ENCODE measurements around the gene HPCAL4. TPM values are rescaled to one million over a fixed set of nuclear protein-coding genes. Genes with fewer than 3 reads are reported as not detected.

The HPCAL4 gene
- total RNA-seq, 1 donor, result under 0.01 TPM

GRCh38 chr1:39704757-39705156 is 13.5 kb upstream of the HPCAL4 start:
- H3K4me3 ChIP-seq (ENCODE audit: low read depth, low read length), result no peak overlapping the region
- DNase-seq (ENCODE audit: low read depth), result no peak
- TF ChIP-seq, protein P1, sequence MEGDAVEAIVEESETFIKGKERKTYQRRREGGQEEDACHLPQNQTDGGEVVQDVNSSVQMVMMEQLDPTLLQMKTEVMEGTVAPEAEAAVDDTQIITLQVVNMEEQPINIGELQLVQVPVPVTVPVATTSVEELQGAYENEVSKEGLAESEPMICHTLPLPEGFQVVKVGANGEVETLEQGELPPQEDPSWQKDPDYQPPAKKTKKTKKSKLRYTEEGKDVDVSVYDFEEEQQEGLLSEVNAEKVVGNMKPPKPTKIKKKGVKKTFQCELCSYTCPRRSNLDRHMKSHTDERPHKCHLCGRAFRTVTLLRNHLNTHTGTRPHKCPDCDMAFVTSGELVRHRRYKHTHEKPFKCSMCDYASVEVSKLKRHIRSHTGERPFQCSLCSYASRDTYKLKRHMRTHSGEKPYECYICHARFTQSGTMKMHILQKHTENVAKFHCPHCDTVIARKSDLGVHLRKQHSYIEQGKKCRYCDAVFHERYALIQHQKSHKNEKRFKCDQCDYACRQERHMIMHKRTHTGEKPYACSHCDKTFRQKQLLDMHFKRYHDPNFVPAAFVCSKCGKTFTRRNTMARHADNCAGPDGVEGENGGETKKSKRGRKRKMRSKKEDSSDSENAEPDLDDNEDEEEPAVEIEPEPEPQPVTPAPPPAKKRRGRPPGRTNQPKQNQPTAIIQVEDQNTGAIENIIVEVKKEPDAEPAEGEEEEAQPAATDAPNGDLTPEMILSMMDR (IDR thresholded peaks at IDR 0.05; ENCODE audit: insufficient read depth, low read length), result no peak

DNA sequence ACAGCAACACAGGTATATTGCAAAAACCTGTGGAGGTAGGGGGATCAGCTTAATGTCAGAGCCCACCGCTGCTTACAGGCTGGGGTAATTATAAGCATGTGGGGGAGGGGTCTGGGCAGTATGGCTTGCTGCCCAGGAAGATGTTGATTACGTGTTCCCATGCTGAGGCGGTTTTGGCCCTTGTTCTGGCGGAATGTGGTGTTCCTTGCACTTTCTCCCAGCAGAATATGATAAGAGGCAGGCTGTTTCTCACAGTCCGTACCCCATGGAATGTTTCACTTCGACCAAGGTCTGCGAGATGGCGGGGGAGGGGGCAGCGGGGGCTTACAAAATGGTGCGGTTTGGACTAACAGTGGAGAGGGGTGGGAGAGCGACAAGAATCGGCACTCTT is 9.8 kb upstream of the HPCAL4 start:
- TF ChIP-seq, protein P1 (IDR thresholded peaks at IDR 0.05; ENCODE audit: insufficient read depth, low read length), result no peak
- peak; percentile 82 for DNase-seq (ENCODE audit: low read depth)
- H3K4me3 ChIP-seq (ENCODE audit: low read depth, low read length), result peak overlapping the region; percentile 55

DNA sequence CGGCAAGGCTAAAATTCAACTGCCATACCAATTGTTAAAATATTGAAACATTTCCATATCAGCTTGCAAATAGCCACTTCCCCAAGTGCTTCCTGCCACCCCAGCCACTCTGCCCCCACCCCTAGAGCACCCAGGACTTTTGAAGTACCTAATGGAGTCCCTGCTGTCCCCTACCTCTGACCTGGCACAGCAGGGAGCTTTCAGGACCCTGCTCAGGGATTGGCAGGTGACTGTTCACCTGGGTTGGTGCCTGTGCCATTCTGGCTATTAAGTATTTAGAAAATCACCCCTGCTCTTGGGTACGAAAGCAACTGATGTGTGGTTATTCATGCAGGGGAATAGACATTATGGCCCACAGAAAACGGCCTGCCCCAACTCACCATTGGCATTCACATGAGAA is 9.1 kb upstream of the HPCAL4 start:
- no peak for DNase-seq (ENCODE audit: low read depth)
- TF ChIP-seq, protein P1 (IDR thresholded peaks at IDR 0.05; ENCODE audit: insufficient read depth, low read length), result no peak
- H3K4me3 ChIP-seq (ENCODE audit: low read depth, low read length), result no peak overlapping the region

DNA sequence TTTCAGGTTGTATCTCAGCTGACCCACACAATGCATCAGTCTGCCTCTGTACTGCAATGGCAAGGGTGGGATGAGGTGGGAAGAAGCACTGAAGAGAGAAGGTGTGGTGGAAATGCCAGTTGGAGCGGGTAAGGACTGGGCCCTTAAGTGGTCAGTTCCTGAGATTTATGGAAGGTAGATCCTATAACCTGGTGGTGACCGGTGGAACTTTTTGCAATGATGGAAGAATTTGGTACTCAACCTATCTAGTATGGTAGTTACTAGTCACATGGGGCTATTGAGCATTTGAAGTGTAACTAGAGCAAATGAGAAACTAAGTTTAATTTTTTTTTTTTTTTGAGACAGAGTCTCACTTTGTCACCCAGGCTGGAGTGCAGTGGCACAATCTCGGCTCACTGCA is 8.2 kb upstream of the HPCAL4 start:
- TF ChIP-seq, protein P1 (IDR thresholded peaks at IDR 0.05; ENCODE audit: insufficient read depth, low read length), result peak; percentile 31
- no peak overlapping the region for H3K4me3 ChIP-seq (ENCODE audit: low read depth, low read length)
- no peak for DNase-seq (ENCODE audit: low read depth)

DNA sequence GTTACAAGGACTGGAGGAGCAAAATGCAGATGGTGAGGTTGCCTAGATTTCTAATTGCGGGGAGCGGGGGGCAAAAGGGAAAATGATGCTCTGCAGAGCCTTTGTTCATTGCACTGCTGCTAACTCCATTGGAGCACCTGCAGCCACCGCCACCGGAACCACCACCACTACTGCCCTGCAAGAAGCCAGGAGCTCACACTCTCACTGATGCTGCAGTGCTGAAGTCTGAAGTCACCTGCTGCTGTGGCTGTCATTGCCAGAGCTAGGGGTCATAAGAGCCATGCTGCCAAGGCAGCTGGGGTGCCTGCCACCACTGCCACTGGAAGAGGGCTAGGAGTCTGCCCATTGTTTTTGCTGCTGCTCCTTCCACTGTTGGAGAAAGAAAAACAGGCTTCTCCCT is 7.3 kb upstream of the HPCAL4 start:
- TF ChIP-seq, protein P1 (IDR thresholded peaks at IDR 0.05; ENCODE audit: insufficient read depth, low read length), result no peak
- no peak for DNase-seq (ENCODE audit: low read depth)
- H3K4me3 ChIP-seq (ENCODE audit: low read depth, low read length), result no peak overlapping the region

DNA sequence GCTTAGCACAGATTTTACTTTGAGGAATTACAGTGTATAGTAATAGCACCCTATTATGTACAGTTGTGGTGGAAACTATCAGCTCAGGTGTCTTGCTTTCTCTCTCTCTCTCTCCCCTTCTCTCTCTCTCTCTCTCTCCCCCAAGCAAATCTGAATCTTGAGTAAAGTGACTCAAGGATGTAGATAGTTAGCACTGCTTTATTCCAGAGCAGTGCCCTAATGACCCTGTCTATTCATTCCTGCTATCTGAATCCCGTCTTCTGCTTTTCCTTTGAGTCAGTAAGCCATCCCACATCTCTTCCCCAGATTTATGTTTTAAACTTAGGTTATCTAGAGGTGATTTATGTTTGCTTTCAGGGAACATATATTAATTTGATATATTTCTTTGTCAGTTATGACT is 5.2 kb upstream of the HPCAL4 start:
- no peak overlapping the region for H3K4me3 ChIP-seq (ENCODE audit: low read depth, low read length)
- no peak for DNase-seq (ENCODE audit: low read depth)
- TF ChIP-seq, protein P1 (IDR thresholded peaks at IDR 0.05; ENCODE audit: insufficient read depth, low read length), result no peak

GRCh38 chr1:39695016-39695415 is 3.8 kb upstream of the HPCAL4 start:
- H3K4me3 ChIP-seq (ENCODE audit: low read depth, low read length), result no peak overlapping the region
- DNase-seq (ENCODE audit: low read depth), result peak; percentile 14
- TF ChIP-seq, protein P1 (IDR thresholded peaks at IDR 0.05; ENCODE audit: insufficient read depth, low read length), result no peak

Measured in fibroblast of the aortic adventitia (primary cell).